Mucosa of rectum (tissue), 2 donors: ENCODE measurements around the gene SPATA2L.
"Not testable (repeated sequence)": the region's sequence is repeated elsewhere in the genome, so short reads cannot be mapped to it uniquely, and the experiment has no call there.

Source experiments
- H3K27ac ChIP-seq, 2 donors: one replicate each; pipeline ENCODE4 v1.7.0; 2013; ENCODE audit warnings: inconsistent platforms in 2 of 2, low read depth in 2 of 2, low read length in 2 of 2
- H3K27me3 ChIP-seq, 2 donors: one replicate each; pipeline ENCODE4 v1.7.0; 2013; ENCODE audit warnings: low read length in 2 of 2; ENCODE audit not compliant: control insufficient read depth in 2 of 2, insufficient read depth in 2 of 2
- H3K36me3 ChIP-seq, 2 donors: one replicate each; pipeline ENCODE4 v1.7.0; 2013; ENCODE audit warnings: low read length in 2 of 2; ENCODE audit not compliant: control insufficient read depth in 2 of 2, insufficient read depth in 2 of 2
- H3K4me1 ChIP-seq, 2 donors: one replicate each; pipeline ENCODE4 v1.7.0; 2013; ENCODE audit warnings: low read length in 2 of 2, mild to moderate bottlenecking in 1 of 2; ENCODE audit not compliant: control insufficient read depth in 2 of 2, insufficient read depth in 2 of 2
- H3K4me3 ChIP-seq, 2 donors: one replicate each; pipeline ENCODE4 v1.7.0; 2013; ENCODE audit warnings: low read length in 2 of 2
- H3K9ac ChIP-seq, 2 donors: one replicate each; pipeline ENCODE4 v1.7.0; 2013; ENCODE audit warnings: low read length in 2 of 2, low read depth in 1 of 2, mild to moderate bottlenecking in 1 of 2
- H3K9me3 ChIP-seq, 2 donors: one replicate each; pipeline ENCODE4 v1.7.0; 2013; ENCODE audit warnings: low read length in 2 of 2; ENCODE audit not compliant: control insufficient read depth in 2 of 2
- donor health status: healthy.
- donor health status: Normal muscosa, but diverticular disease.

The SPATA2L gene

GRCh38 chr16:89707695-89708094 is 6.2 kb upstream of the SPATA2L start:
- H3K27me3 ChIP-seq = no peaks in the 10 kb centered on the region
- H3K4me3 ChIP-seq = no peak overlapping the region
- H3K9me3 ChIP-seq = no peaks in the 10 kb centered on the region
- H3K27ac ChIP-seq = no peak overlapping the region
- peaks cover 7 to 10% of the 10 kb centered on the region in 2 donors for H3K4me1 ChIP-seq
- no peak overlapping the region for H3K9ac ChIP-seq
- H3K36me3 ChIP-seq = no peaks in the 10 kb centered on the region

GRCh38 chr16:89706518-89707260 is 5.2 kb upstream of the SPATA2L start:
- no peak overlapping the region for H3K4me3 ChIP-seq
- no peaks in the 10 kb centered on the region for H3K27me3 ChIP-seq
- no peak overlapping the region for H3K9ac ChIP-seq
- no peak overlapping the region for H3K27ac ChIP-seq
- peaks cover 11 to 14% of the 10 kb centered on the region in 2 donors for H3K4me1 ChIP-seq
- H3K9me3 ChIP-seq = no peaks in the 10 kb centered on the region
- no peaks in the 10 kb centered on the region for H3K36me3 ChIP-seq

- Histone ChIP-seq H3K36me3 (no peaks in the 10 kb centered on the region), H3K27ac (no peak overlapping the region), H3K4me3 (no peak overlapping the region), H3K9me3 (no peaks in the 10 kb centered on the region), H3K9ac (no peak overlapping the region), H3K4me1 (peaks cover 19 to 20% of the 10 kb centered on the region in 2 donors), H3K27me3 (no peaks in the 10 kb centered on the region)
These were observed 3.5 kb upstream of the SPATA2L start for GRCh38 chr16:89705006-89705405.

GRCh38 chr16:89704281-89704680 is 2.8 kb upstream of the SPATA2L start:
- no peaks in the 10 kb centered on the region for H3K27me3 ChIP-seq
- no peaks in the 10 kb centered on the region for H3K36me3 ChIP-seq
- no peak overlapping the region for H3K4me3 ChIP-seq
- H3K9ac ChIP-seq = no peak overlapping the region
- no peak overlapping the region for H3K27ac ChIP-seq
- H3K4me1 ChIP-seq = peaks cover 23 to 24% of the 10 kb centered on the region in 2 donors
- H3K9me3 ChIP-seq = no peaks in the 10 kb centered on the region

- Histone ChIP-seq H3K27ac (peak overlapping the region; percentile 92 to 95), H3K27me3 (no peaks in the 10 kb centered on the region), H3K4me3 (peak overlapping the region; percentile 72 to 82), H3K36me3 (peaks cover 4 to 9% of the 10 kb centered on the region in 2 donors), H3K9me3 (no peaks in the 10 kb centered on the region), H3K4me1 (peaks cover 13 to 19% of the 10 kb centered on the region in 2 donors), H3K9ac (peak overlapping the region; percentile 69 to 89)
These were observed 668 bp downstream of the SPATA2L start for GRCh38 chr16:89700649-89701424.

- Histone ChIP-seq H3K9ac (peak overlapping the region; percentile 69 to 89), H3K4me1 (peaks cover 13 to 19% of the 10 kb centered on the region in 2 donors), H3K27me3 (no peaks in the 10 kb centered on the region), H3K36me3 (peaks cover 10 to 14% of the 10 kb centered on the region in 2 donors), H3K27ac (peak overlapping the region; percentile 92 to 95), H3K4me3 (peak overlapping the region; percentile 72 to 82), H3K9me3 (no peaks in the 10 kb centered on the region)
These were observed 1.3 kb downstream of the SPATA2L start for GRCh38 chr16:89700100-89700648.

- not testable (repeated sequence) for H3K27me3 ChIP-seq, H3K27ac ChIP-seq, H3K9ac ChIP-seq, H3K9me3 ChIP-seq
- Histone ChIP-seq H3K4me3 (peak overlapping the region in 1 of 2 donors; percentile 54), H3K36me3 (peaks cover 14% of the 10 kb centered on the region in 2 donors), H3K4me1 (peaks cover 13 to 19% of the 10 kb centered on the region in 2 donors)
These were observed 1.8 kb downstream of the SPATA2L start for GRCh38 chr16:89699629-89700099.

GRCh38 chr16:89698717-89699116 is 2.8 kb downstream of the SPATA2L start:
- H3K4me3 ChIP-seq, H3K9ac ChIP-seq, H3K27me3 ChIP-seq, H3K9me3 ChIP-seq, H3K27ac ChIP-seq: not testable (repeated sequence)
- H3K36me3 ChIP-seq = peaks cover 18 to 20% of the 10 kb centered on the region in 2 donors
- H3K4me1 ChIP-seq = peaks cover 13 to 19% of the 10 kb centered on the region in 2 donors

- H3K27me3 ChIP-seq = no peaks in the 10 kb centered on the region
- peaks cover 24 to 28% of the 10 kb centered on the region in 2 donors for H3K36me3 ChIP-seq
- peaks cover 13 to 19% of the 10 kb centered on the region in 2 donors for H3K4me1 ChIP-seq
- no peak overlapping the region for H3K9ac ChIP-seq
- H3K9me3 ChIP-seq = no peaks in the 10 kb centered on the region
- no peak overlapping the region for H3K27ac ChIP-seq
- H3K4me3 ChIP-seq = no peak overlapping the region
These were observed 3.7 kb downstream of the SPATA2L start for GRCh38 chr16:89697616-89698331.
